ENCODE results near the gene MAML1.

Gene MAML1

GRCh38 chr5:179755022-179755421 is 22.4 kb downstream of the MAML1 start:
- H3K27me3 ChIP-seq: no peaks in the 10 kb centered on the region
- DNase-seq: no peak
- peaks cover 8% of the 10 kb centered on the region for H3K4me1 ChIP-seq
- H3K36me3 ChIP-seq: no peaks in the 10 kb centered on the region; the same call in 1 of the 2 replicates
- no peak overlapping the region for H3K4me3 ChIP-seq (ENCODE audit: low read depth, low read length)
- H3K9me3 ChIP-seq: no peaks in the 10 kb centered on the region
- no peak for TF ChIP-seq CTCF (IDR thresholded peaks at IDR 0.05; ENCODE audit: low read depth, low read length)

DNA sequence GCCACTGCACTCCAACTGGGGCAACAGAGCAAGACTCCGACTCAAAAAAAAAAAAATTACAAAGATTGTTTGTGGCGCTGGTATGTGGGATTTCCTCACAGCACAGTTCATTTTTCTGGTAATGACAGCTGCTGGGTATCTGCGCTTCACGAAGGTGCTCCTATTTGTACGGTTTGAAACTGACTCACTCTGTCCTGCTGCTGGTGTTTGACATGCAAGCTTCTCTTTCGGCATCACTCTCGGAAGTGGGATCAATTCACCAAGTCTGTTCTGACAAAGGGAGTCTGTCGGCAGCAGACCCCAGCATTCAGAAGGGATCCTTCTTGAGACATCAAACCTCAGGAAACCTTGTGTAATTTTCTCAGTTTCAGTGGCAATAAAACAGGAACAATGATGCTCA is 26.3 kb downstream of the MAML1 start:
- Histone ChIP-seq H3K4me1 (peaks cover 18% of the 10 kb centered on the region), H3K36me3 (no peaks in the 10 kb centered on the region), H3K9me3 (no peaks in the 10 kb centered on the region), H3K4me3 (ENCODE audit: low read depth, low read length) (no peak overlapping the region), H3K27me3 (no peaks in the 10 kb centered on the region)
- no peak for TF ChIP-seq CTCF (IDR thresholded peaks at IDR 0.05; ENCODE audit: low read depth, low read length)
- no peak for DNase-seq

DNA sequence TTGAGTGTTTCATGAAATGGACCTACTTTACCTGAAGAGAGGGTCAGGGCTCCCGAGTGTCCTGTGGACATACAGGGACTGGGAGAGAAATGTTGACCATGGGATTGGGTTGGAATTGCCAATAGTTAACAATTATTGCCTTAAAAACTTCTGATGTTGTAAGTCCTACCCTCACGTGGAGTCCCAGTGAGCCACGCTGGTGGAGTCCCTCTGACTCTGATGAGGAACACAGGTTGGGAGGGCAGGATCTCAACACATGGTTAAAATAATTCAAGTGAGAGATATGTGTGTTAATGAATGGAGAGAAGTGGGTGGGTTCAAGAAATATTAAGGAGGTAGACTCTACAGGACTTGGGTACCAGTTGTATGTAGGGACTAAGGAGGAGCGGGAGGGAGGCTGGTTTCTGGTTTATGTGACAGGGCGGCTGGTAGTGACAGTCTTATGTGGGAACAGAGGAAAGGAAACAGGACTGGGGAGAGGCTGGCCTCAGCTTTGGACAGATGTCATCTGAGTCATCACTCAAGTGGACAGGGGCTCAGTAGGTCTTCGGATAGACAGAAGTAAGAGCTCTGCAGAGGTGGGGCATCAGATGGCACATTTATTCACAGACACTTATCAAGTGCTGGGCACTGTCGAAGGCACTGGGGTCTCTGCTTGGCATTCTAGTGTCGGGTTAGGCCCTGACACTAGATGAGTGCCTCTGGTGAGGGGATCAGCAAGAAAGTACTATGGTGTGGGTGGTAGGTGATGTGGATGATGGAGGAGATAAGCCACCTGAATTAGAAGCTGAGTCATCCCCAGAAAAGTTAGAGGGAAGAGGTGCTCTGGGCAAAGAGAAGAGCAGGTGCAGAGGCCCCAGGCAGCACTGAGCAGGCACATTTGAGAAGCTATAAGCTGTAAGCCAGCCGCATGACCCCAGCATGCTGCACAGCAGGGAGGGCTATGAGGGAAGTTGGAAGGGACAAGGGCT is 27.2 kb downstream of the MAML1 start:
- Histone ChIP-seq H3K9me3 (no peaks in the 10 kb centered on the region), H3K4me3 (ENCODE audit: low read depth, low read length) (no peak overlapping the region), H3K36me3 (no peaks in the 10 kb centered on the region), H3K4me1 (peaks cover 18% of the 10 kb centered on the region), H3K27me3 (no peaks in the 10 kb centered on the region)
- no peak for DNase-seq
- no peak for TF ChIP-seq CTCF (IDR thresholded peaks at IDR 0.05; ENCODE audit: low read depth, low read length)

DNA sequence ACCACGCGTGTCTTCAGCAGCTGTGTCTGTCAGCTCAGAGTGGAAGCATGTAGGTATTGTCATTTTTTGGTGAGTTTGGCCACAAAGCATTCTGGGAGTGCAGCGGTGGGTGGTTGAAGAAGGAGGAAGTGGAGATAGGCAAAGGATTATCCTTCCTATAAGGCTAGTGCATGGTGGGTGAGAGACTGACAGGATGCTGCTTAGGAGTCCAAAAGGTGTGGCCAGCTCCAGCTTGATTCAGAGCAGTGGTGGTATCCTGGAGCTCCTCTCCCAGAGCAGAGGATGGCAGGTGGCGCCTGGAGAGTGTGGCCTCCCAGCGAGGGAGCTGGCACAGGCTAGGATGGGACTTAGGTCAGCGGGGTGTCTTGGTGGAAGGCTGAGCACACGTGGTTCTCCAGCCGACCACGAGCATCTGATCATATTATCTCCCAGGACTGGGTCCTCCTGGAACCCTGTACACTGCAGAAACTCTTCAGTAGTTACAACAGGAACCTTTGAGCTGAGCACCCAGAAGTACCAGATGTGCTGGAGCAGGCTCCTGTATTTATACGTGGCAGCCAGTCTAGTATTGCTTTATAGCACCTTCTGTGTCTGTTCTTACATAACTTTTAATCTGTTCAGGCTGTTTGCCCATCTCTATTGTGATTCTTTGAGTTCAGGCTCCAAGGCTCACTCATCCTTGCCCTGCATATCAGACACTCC is 29.6 kb downstream of the MAML1 start:
- TF ChIP-seq CTCF (IDR thresholded peaks at IDR 0.05; ENCODE audit: low read depth, low read length): no peak
- no peaks in the 10 kb centered on the region for H3K9me3 ChIP-seq
- H3K36me3 ChIP-seq: peaks cover 20% of the 10 kb centered on the region
- peak; percentile 57 for DNase-seq
- H3K4me3 ChIP-seq (ENCODE audit: low read depth, low read length): no peak overlapping the region
- no peaks in the 10 kb centered on the region for H3K27me3 ChIP-seq
- peaks cover 30% of the 10 kb centered on the region for H3K4me1 ChIP-seq

DNA sequence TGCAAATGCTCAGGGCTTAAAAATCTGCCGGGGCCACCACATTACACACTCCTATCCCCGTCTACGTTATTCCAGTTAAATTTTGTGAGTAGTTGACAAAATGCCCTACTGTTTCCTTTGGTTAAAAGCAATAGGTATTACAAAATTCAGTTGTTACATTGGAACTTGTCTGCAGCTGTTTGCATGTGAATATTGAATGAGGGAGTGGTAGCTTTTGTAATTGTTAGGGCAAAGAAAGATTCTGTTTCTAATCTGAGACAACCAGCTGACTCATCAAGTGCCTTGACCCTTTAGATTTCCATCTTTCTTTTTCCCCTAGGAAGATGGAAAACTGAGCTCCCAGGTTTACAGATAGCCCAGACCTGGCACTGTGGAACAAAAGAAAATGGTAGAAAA is 30.2 kb downstream of the MAML1 start:
- H3K4me3 ChIP-seq (ENCODE audit: low read depth, low read length): no peak overlapping the region

More for the DNA sequence above, 30.2 kb downstream of the MAML1 start:
- no peak for TF ChIP-seq CTCF (IDR thresholded peaks at IDR 0.05; ENCODE audit: low read depth, low read length)
- no peaks in the 10 kb centered on the region for H3K27me3 ChIP-seq
- no peaks in the 10 kb centered on the region for H3K9me3 ChIP-seq
- H3K4me1 ChIP-seq: peaks cover 30% of the 10 kb centered on the region
- peaks cover 25% of the 10 kb centered on the region for H3K36me3 ChIP-seq
- DNase-seq: no peak

Data from BE2C (cell line).